K562 (cell line): ENCODE measurements around the gene CTSS. TPM values are rescaled to one million over a fixed set of nuclear protein-coding genes. Genes with fewer than 3 reads are reported as not detected.

Experiments used
- ATAC-seq: fragments of 200-7000 bp; cut with Tn5 transposase; 3 replicates; pipeline ENCODE4 v1.9.1; 2020; ENCODE audit warnings: moderate library complexity
- BruUV-seq: library from RNA; stranded (reverse); fragments of 400-500 nt; replicated peaks from 2 replicates; lab custom pipeline; 2021; lab: Mats Ljungman, UMichigan
- CTCF ChIA-PET: fragments of 300-600 bp; formaldehyde crosslinking; extraction: SDS; loops from one replicate; lab custom pipeline; 2021; ENCODE audit warnings: low intra/inter-chr PET ratio; lab: Yijun Ruan, JAX
- POLR2A ChIA-PET: fragments of 300-600, 350-650 bp; sonication (Branson Sonifier 250); formaldehyde crosslinking; extraction: SDS; loops from one replicate; lab custom pipeline; 2021; ENCODE audit warnings: antibody characterized with exemption, inconsistent platforms; lab: Yijun Ruan, JAX
- DNase-seq, 4 experiments: peaks; one replicate each; pipeline versions ENCODE4 v3.0.0 to v3.0.0-alpha.2; 2011 to 2018; ENCODE audit warnings: low spot score in 3 of 4, mixed read lengths in 3 of 4; ENCODE audit errors: extremely low read depth in 1 of 4
- FAIRE-seq: peaks from 2 replicates; lab custom pipeline; 2011; peaks lifted over from hg19 to GRCh38; lab: Jason Lieb, UNC
- H2AFZ ChIP-seq: 2 replicates; pipeline ENCODE4 v1.6.0; 2011; ENCODE audit warnings: low read depth, low read length, control low read depth, inconsistent platforms
- H3K27ac ChIP-seq: fragments of 200-600 bp; 3 replicates; pipeline ENCODE4 v1.8.0; 2011; ENCODE audit warnings: low read depth, mild to moderate bottlenecking, control low read depth, inconsistent platforms, low read length, moderate library complexity, mixed read lengths; ENCODE audit errors: extremely low read depth
- H3K27me3 ChIP-seq, 2 experiments: fragments of 300-600 bp in 1 of 2; 2 replicates in 1 of 2; 3 replicates in 1 of 2; pipeline versions ENCODE4 v1.6.0 to v1.8.0; 2011; ENCODE audit warnings: inconsistent platforms in 2 of 2, low read length in 2 of 2, mild to moderate bottlenecking in 1 of 2, mixed read lengths in 1 of 2, moderate library complexity in 1 of 2; ENCODE audit not compliant: control insufficient read depth in 2 of 2, insufficient read depth in 2 of 2
- H3K36me3 ChIP-seq: fragments of 300-600 bp; 3 replicates; pipeline ENCODE4 v1.8.0; 2011; ENCODE audit warnings: mild to moderate bottlenecking, low read length, inconsistent platforms; ENCODE audit not compliant: control insufficient read depth, insufficient read depth
- H3K4me1 ChIP-seq, 2 experiments: fragments of 200-600 bp in 1 of 2; replicated peaks in 1 of 2; 2 replicates in 1 of 2; 3 replicates in 1 of 2; pipeline versions ENCODE4 v1.5.1 to v1.8.0; 2011; ENCODE audit warnings: inconsistent platforms in 2 of 2, low read length in 2 of 2, mild to moderate bottlenecking in 1 of 2, mixed read lengths in 1 of 2, moderate library complexity in 1 of 2; ENCODE audit not compliant: control insufficient read depth in 2 of 2, insufficient read depth in 2 of 2
- H3K4me2 ChIP-seq: 2 replicates; pipeline ENCODE4 v1.6.1; 2011; ENCODE audit warnings: low read length, control low read depth, inconsistent platforms, mixed read lengths; ENCODE audit not compliant: insufficient read depth
- H3K4me3 ChIP-seq: fragments of 200-600 bp; sonication (generic), shearing (Covaris generic); 2 replicates; pipeline ENCODE4 v1.5.1; 2016; ENCODE audit warnings: control low read depth, inconsistent platforms
- H3K79me2 ChIP-seq: fragments of 200-600 bp; 3 replicates; pipeline ENCODE4 v1.8.0; 2011; ENCODE audit warnings: low read length, inconsistent platforms; ENCODE audit not compliant: control insufficient read depth, insufficient read depth
- H3K9ac ChIP-seq, 2 experiments: 2 replicates each; pipeline versions ENCODE4 v1.6.0 to v1.6.1; 2011; ENCODE audit warnings: low read depth in 2 of 2, low read length in 2 of 2, control low read depth in 1 of 2, inconsistent platforms in 1 of 2, mild to moderate bottlenecking in 1 of 2, mixed read lengths in 1 of 2; ENCODE audit not compliant: insufficient read depth in 1 of 2
- H3K9me1 ChIP-seq: one replicate; pipeline ENCODE4 v1.6.0; 2011; ENCODE audit warnings: inconsistent platforms, mild to moderate bottlenecking, low read length, moderate library complexity; ENCODE audit not compliant: control insufficient read depth, insufficient read depth
- H3K9me3 ChIP-seq: replicated peaks from 2 replicates; pipeline ENCODE4 v1.5.1; 2011; ENCODE audit warnings: low read depth, low read length, inconsistent platforms; ENCODE audit not compliant: control insufficient read depth, insufficient read depth
- H4K20me1 ChIP-seq: replicated peaks from 2 replicates; pipeline ENCODE4 v1.6.1; 2011; ENCODE audit warnings: low read length, inconsistent platforms, mixed read lengths; ENCODE audit not compliant: control insufficient read depth, insufficient read depth
- CBX3 ChIP-seq, 2 experiments: IDR thresholded peaks; 1 replicate in 1 of 2; 2 replicates in 1 of 2; pipeline ENCODE4 v1.6.1; 2012; ENCODE audit warnings: inconsistent platforms in 2 of 2, low read length in 2 of 2, borderline replicate concordance in 1 of 2, control low read depth in 1 of 2
- CXXC5 ChIP-seq: fragments of 250-450 bp; sonication (Bioruptor Pico); IDR thresholded peaks from 2 replicates; pipeline ENCODE4 v1.8.0; 2022; ENCODE audit warnings: inconsistent platforms, mild to moderate bottlenecking, moderate library complexity
- FOXP1 ChIP-seq: sonication (generic); formaldehyde crosslinking; IDR thresholded peaks from 2 replicates; pipeline ENCODE4 v1.8.0; 2022; ENCODE audit warnings: mild to moderate bottlenecking, missing genetic modification reagents
- HDAC6 ChIP-seq: IDR thresholded peaks from 2 replicates; pipeline ENCODE4 v1.6.1; 2012; ENCODE audit warnings: low read depth, mild to moderate bottlenecking, control low read depth, inconsistent platforms, low read length, moderate library complexity
- HIVEP1 ChIP-seq: fragments of 250-450 bp; sonication (Bioruptor Pico); IDR thresholded peaks from 2 replicates; pipeline ENCODE4 v1.4.0; 2020; ENCODE audit warnings: mild to moderate bottlenecking
- HSF4 ChIP-seq: fragments of 250-450 bp; sonication (Bioruptor Pico); IDR thresholded peaks from 2 replicates; pipeline ENCODE4 v2.1.2; 2022; ENCODE audit warnings: mild to moderate bottlenecking, moderate library complexity, borderline replicate concordance
- MAFF ChIP-seq: IDR thresholded peaks from 2 replicates; pipeline ENCODE4 v1.6.1; 2012; ENCODE audit warnings: low read length, improper control_type of control experiment
- NCOA1 ChIP-seq: fragments of 450-650 bp; IDR thresholded peaks from 2 replicates; pipeline ENCODE4 v1.6.1; 2016; ENCODE audit warnings: low read depth
- PCBP1 ChIP-seq: fragments of 200-400 bp; formaldehyde crosslinking; IDR thresholded peaks from 2 replicates; pipeline ENCODE4 v1.6.1; 2018; ENCODE audit warnings: mild to moderate bottlenecking, low read depth, low read length; ENCODE audit not compliant: poor library complexity, severe bottlenecking
- RBM14 ChIP-seq: fragments of 200-400 bp; formaldehyde crosslinking; IDR thresholded peaks from 2 replicates; pipeline ENCODE4 v1.6.1; 2018; ENCODE audit warnings: low read depth, mild to moderate bottlenecking, low read length, moderate library complexity, borderline replicate concordance; ENCODE audit not compliant: insufficient read depth
- RBM22 ChIP-seq: fragments of 200-400 bp; formaldehyde crosslinking; IDR thresholded peaks from 2 replicates; pipeline ENCODE4 v1.6.1; 2018; ENCODE audit warnings: low read length, low read depth; ENCODE audit not compliant: poor library complexity, severe bottlenecking
- SRSF3 ChIP-seq: fragments of 200-400 bp; formaldehyde crosslinking; IDR thresholded peaks from 2 replicates; pipeline ENCODE4 v1.6.1; 2016; ENCODE audit warnings: mild to moderate bottlenecking, low read length, moderate library complexity; ENCODE audit not compliant: insufficient read depth
- TBP ChIP-seq: optimal IDR thresholded peaks from 2 replicates; pipeline ENCODE3; 2011; ENCODE audit warnings: low read depth, low read length, improper control_type of control experiment
- U2AF1 ChIP-seq: fragments of 200-400 bp; formaldehyde crosslinking; optimal IDR thresholded peaks from 2 replicates; pipeline ENCODE3; 2017; ENCODE audit warnings: mild to moderate bottlenecking, low read depth, low read length, moderate library complexity
- ZNF282 ChIP-seq: sonication (generic); formaldehyde crosslinking; IDR thresholded peaks from 2 replicates; pipeline ENCODE4 v1.8.1; 2023; ENCODE audit warnings: missing genetic modification reagents
- ZNF316 ChIP-seq: fragments of 450-650 bp; IDR thresholded peaks from 2 replicates; pipeline ENCODE4 v1.6.1; 2016
- WGBS: fragments of 100-300 bp; shearing (Covaris generic); methylation state at CpG from one replicate; pipeline ENCODE4 v1.1.6; 2016; ENCODE audit warnings: low coverage, mixed read lengths; ENCODE audit not compliant: insufficient coverage; ENCODE audit errors: missing lambda C conversion rate; 5-methylcytosine and 5-hydroxymethylcytosine counted together
- in situ Hi-C: fragments of 300-500 bp; cut with MboI; formaldehyde crosslinking; loops from 4 replicates; pipeline ENCODE4 v1.15.0; 2018; ENCODE audit warnings: inconsistent platforms, mixed read lengths
- intact Hi-C: fragments of 100-400 bp; cut with micrococcal nuclease; formaldehyde crosslinking; loops from 2 replicates; pipeline ENCODE4 v1.14.2; 2022
- polyA plus RNA-seq, 8 experiments: library from polyadenylated mRNA; depleted of rRNA in 4 of 8; stranded (reverse) in 5 of 8; unstranded in 3 of 8; fragments of >200 nt; fragmentation: Nextera tagmentation in 2 of 8; fragmentation: Illumina TruSeq in 1 of 8; extraction: Ambion mirVana in 2 of 8; extraction: Trizol in 1 of 8; gene quantifications; 2 replicates each; pipeline versions ENCODE4 v1.2.1 to v1.2.3, GENCODE V29; 2011 to 2014; ENCODE audit warnings: inconsistent platforms in 1 of 8, missing spikeins in 1 of 8
- total RNA-seq, 7 experiments: library from RNA; depleted of rRNA in 6 of 7; stranded (reverse); fragments of >200 nt in 6 of 7; fragmentation: Illumina TruSeq in 2 of 7; extraction: Trizol in 2 of 7; gene quantifications; 2 replicates each; pipeline versions ENCODE4 v1.2.1 to v1.2.3, GENCODE V29; 2011 to 2021; ENCODE audit warnings: low replicate concordance in 1 of 7
- TF ChIP-seq, protein P1 (sequence below): fragments of 200-800 bp; sonication (Bioruptor generic); IDR thresholded peaks from 2 replicates; pipeline ENCODE4 v1.6.1; 2017; ENCODE audit warnings: missing genetic modification characterization, missing compliant biosample characterization
- TF ChIP-seq, protein P2 (sequence below): fragments of 450-650 bp; IDR thresholded peaks from 2 replicates; pipeline ENCODE4 v1.6.1; 2016; ENCODE audit warnings: low read depth, mild to moderate bottlenecking, moderate library complexity
- TF ChIP-seq, protein P3 (sequence below): fragments of 250-450 bp; sonication (Bioruptor Pico); IDR thresholded peaks from 2 replicates; pipeline ENCODE4 v1.5.0; 2020; ENCODE audit warnings: mild to moderate bottlenecking, borderline replicate concordance

The CTSS gene
- total and polyA plus RNA-seq, 9 of the 15 experiments (the other 6 are each of a cell fraction or from before 2014, with no cell fraction given) = 8.6 to 24.9 (median 10.3) TPM

DNA sequence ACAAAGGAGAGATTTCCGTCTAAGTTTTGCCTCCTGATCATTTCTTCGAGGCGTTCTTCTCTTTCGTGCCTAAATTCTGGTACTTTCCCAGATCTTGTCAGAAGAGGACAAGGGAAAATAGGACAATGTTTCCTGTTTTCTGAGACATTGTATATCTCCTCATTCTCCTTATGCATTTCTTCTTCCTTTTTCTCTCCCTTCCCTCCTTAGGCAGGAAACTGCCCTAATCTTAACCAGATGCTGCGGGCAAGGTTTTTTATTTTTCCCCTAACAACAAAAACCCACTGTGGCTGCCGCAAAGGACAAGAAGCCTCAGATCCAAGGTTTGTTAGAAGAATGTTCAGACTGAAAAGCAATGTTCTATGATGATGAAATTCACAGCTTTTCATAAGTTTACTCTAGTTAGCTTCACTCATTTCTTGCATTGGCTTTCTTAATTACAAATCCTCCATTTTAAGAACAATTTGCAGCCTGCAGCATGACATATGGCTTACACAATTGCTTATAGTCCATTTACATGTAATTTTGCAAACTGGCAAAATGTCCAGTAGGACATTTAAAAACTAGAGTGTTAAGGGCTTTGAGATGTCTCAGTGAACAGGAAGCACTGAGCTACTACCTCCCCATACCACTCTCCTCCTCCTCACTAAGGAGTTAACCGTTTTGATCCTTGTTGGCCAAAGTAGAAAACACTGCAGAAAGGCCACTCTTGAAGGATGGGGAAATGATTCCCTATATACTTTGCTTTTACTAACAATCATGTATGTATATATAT lies 41.9 kb upstream of the CTSS start:
- 44% methylated on average over 7 of the region's 7 CpGs for WGBS
- in situ Hi-C loops = no loop called here
- no peak overlapping the region for H3K4me2 ChIP-seq
- peaks cover 0 to 14% of the 10 kb centered on the region in 2 experiments; a peak in 1 of 5 replicates for H3K4me1 ChIP-seq
- no peak overlapping the region for H3K27ac ChIP-seq
- no TSS peak for BruUV-seq
- no peaks in the 10 kb centered on the region for H3K9me1 ChIP-seq
- H3K27me3 ChIP-seq = no peaks in the 10 kb centered on the region
- no peak for ATAC-seq
- CTCF ChIA-PET = no interaction called here
- no peaks in the 10 kb centered on the region for H3K9me3 ChIP-seq
- no peak overlapping the region for H3K9ac ChIP-seq
- H3K4me3 ChIP-seq = no peak overlapping the region
- POLR2A ChIA-PET = interaction anchor here (0.5 to 1.9 kb wide), 5 partner anchors 92 to 952 kb away, joined by 3 to 8 read pairs (median 3); partner anchors contain the start of gene MCL1
- intact Hi-C loops = no loop called here
- DNase-seq = no peak
- peak; percentile 19 for FAIRE-seq
- no peak overlapping the region for H2AFZ ChIP-seq
- H4K20me1 ChIP-seq = no peaks in the 10 kb centered on the region
- peaks cover 19% of the 10 kb centered on the region for H3K36me3 ChIP-seq
- no peaks in the 10 kb centered on the region for H3K79me2 ChIP-seq
- TF ChIP-seq HDAC6 (no peak), U2AF1 (no peak), SRSF3 (no peak), ZNF282 (CRISPR knock-in tag) (no peak), MAFF (no peak), HIVEP1 (CRISPR knock-in tag) (no peak), RBM22 (no peak), NCOA1 (no peak), PCBP1 (no peak), CBX3 (IDR thresholded peaks at IDR 0.05; ENCODE audit: borderline replicate concordance in 1 of 2, low read length in 2 of 2) (no peak), FOXP1 (CRISPR knock-in tag) (no peak), ZNF316 (peak; percentile 14; the same call in 1 of the 2 replicates), RBM14 (no peak), HSF4 (CRISPR knock-in tag) (no peak), TBP (no peak), CXXC5 (CRISPR knock-in tag) (no peak)
- TF ChIP-seq, protein P1, sequence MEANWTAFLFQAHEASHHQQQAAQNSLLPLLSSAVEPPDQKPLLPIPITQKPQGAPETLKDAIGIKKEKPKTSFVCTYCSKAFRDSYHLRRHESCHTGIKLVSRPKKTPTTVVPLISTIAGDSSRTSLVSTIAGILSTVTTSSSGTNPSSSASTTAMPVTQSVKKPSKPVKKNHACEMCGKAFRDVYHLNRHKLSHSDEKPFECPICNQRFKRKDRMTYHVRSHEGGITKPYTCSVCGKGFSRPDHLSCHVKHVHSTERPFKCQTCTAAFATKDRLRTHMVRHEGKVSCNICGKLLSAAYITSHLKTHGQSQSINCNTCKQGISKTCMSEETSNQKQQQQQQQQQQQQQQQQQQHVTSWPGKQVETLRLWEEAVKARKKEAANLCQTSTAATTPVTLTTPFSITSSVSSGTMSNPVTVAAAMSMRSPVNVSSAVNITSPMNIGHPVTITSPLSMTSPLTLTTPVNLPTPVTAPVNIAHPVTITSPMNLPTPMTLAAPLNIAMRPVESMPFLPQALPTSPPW (CRISPR knock-in tag) = no peak
- TF ChIP-seq, protein P2, sequence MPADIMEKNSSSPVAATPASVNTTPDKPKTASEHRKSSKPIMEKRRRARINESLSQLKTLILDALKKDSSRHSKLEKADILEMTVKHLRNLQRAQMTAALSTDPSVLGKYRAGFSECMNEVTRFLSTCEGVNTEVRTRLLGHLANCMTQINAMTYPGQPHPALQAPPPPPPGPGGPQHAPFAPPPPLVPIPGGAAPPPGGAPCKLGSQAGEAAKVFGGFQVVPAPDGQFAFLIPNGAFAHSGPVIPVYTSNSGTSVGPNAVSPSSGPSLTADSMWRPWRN = no peak
- TF ChIP-seq, protein P3, sequence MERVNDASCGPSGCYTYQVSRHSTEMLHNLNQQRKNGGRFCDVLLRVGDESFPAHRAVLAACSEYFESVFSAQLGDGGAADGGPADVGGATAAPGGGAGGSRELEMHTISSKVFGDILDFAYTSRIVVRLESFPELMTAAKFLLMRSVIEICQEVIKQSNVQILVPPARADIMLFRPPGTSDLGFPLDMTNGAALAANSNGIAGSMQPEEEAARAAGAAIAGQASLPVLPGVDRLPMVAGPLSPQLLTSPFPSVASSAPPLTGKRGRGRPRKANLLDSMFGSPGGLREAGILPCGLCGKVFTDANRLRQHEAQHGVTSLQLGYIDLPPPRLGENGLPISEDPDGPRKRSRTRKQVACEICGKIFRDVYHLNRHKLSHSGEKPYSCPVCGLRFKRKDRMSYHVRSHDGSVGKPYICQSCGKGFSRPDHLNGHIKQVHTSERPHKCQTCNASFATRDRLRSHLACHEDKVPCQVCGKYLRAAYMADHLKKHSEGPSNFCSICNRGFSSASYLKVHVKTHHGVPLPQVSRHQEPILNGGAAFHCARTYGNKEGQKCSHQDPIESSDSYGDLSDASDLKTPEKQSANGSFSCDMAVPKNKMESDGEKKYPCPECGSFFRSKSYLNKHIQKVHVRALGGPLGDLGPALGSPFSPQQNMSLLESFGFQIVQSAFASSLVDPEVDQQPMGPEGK (CRISPR knock-in tag) = no peak
